ENCODE results near the gene CEMIP. TPM values are rescaled to one million over a fixed set of nuclear protein-coding genes. Genes with fewer than 3 reads are reported as not detected.

Gene CEMIP
- total and polyA plus RNA-seq, 2 of the 13 experiments (the other 11 are each of a cell fraction or from before 2014, with no cell fraction given): 4.3 to 28.5 TPM

- no peak for TF ChIP-seq ZNF720 (CRISPR knock-in tag; IDR thresholded peaks at IDR 0.05)
- TF ChIP-seq MED8 (CRISPR knock-in tag; IDR thresholded peaks at IDR 0.05; ENCODE audit: insufficient replicate concordance): peak; percentile 58
- no peak for TF ChIP-seq MNT (IDR thresholded peaks at IDR 0.05)
- no peak for TF ChIP-seq NR2F1 (CRISPR knock-in tag; IDR thresholded peaks at IDR 0.05)
- no peak for TF ChIP-seq CBX2 (IDR thresholded peaks at IDR 0.05; ENCODE audit: low read depth, low read length)
- no peak for TF ChIP-seq CBX2 (CRISPR knock-in tag; IDR thresholded peaks at IDR 0.05; ENCODE audit: low read depth)
- TF ChIP-seq ZNF326 (CRISPR knock-in tag; IDR thresholded peaks at IDR 0.05; ENCODE audit: borderline replicate concordance): no peak
- no peak for TF ChIP-seq MBD4 (IDR thresholded peaks at IDR 0.05; ENCODE audit: borderline replicate concordance, low read length)
- TF ChIP-seq ZNF44 (CRISPR knock-in tag; IDR thresholded peaks at IDR 0.05): no peak
- TF ChIP-seq CC2D1A (CRISPR knock-in tag; IDR thresholded peaks at IDR 0.05): no peak
These were observed 221.5 kb downstream of the CEMIP start, which contains the start of gene TLNRD1 (continued) for GRCh38 chr15:81000624-81001151.

MicroRNAs within 50 kb of the gene (microRNA counts, 767-probe panel; counts per million panel counts)
- not detected for microRNA hsa-miR-549

Small RNA genes within 50 kb of the gene (microRNA-seq; reads per million reads assigned to microRNA genes)
- not detected for gene MIR4514
- gene MIR549A: 6.3 reads per million, percentile 37 among the genes with 10 or more reads in this experiment

Small RNA genes within 50 kb of the gene (small RNA-seq; reads per million reads assigned to genes)
- 0 reads per million in 3 experiments for gene MIR4514 (ENCODE audit: insufficient read depth in 2 of 3, insufficient read length in 3 of 3, low read depth in 2 of 3, low replicate concordance in 1 of 3)
- gene MIR549A (ENCODE audit: insufficient read depth in 2 of 3, insufficient read length in 3 of 3, low read depth in 2 of 3, low replicate concordance in 1 of 3): 0 to 9.7 (median 1.6) reads per million in 3 experiments

Other genes starting within 250 kb of the CEMIP start
- 2.9 and 4.7 TPM in 2 replicates for gene ABHD17C, start 84.1 kb upstream of the CEMIP start, total RNA-seq (2016; rRNA removed; fragmentation: Illumina TruSeq; extraction: Trizol)
- 3.3 and 3.9 TPM in 2 replicates for gene ABHD17C, start 84.1 kb upstream of the CEMIP start, polyA plus RNA-seq (2011; rRNA removed)
- gene MESD, start 210.4 kb downstream of the CEMIP start, total RNA-seq (2016; rRNA removed; fragmentation: Illumina TruSeq; extraction: Trizol): 24.9 and 46.2 TPM in 2 replicates
- gene MESD, start 210.4 kb downstream of the CEMIP start, polyA plus RNA-seq (2011; rRNA removed): 15.6 and 18.0 TPM in 2 replicates
- 4.6 and 5.3 TPM in 2 replicates for gene TLNRD1, start 221.6 kb downstream of the CEMIP start, total RNA-seq (2016; rRNA removed; fragmentation: Illumina TruSeq; extraction: Trizol)
- gene TLNRD1, start 221.6 kb downstream of the CEMIP start, polyA plus RNA-seq (2011; rRNA removed): 3.4 and 4.7 TPM in 2 replicates